Ureter (tissue), 1 donor: ENCODE measurements around the gene DNAJC15. TPM values are rescaled to one million over a fixed set of nuclear protein-coding genes. Genes with fewer than 3 reads are reported as not detected.

ENCODE experiments used
- DNase-seq: peaks from one replicate; pipeline ENCODE4 v3.0.0-alpha.2; 2020; ENCODE audit warnings: low spot score
- total RNA-seq: library from RNA; stranded (reverse); gene quantifications from one replicate; pipeline ENCODE4 v1.2.4, GENCODE V29; 2023
- donor health status: DM: yes; HTN: yes; CAD: no.

The DNAJC15 gene
- total RNA-seq, 1 donor from 2014 or later: 10.9 TPM

DNA sequence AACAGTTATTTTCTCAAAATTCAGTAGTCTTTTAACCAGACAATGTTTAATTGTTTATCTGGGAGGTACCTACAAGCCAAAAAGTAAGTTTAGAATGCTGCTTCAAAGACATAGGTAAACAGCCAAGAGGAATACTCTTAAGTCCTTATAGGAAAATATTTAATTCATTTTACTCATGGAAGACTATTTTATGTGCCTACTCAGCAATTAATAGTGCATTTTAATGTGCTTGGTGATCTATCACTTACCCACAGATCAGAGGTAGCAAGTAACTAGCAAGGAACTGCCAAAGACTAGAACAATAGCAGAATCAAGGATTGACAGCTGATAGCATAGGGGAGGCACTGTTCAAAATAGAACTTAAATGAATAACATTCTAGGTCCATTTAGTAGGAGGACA, 60.4 kb downstream of the DNAJC15 start:
- DNase-seq: no peak

DNA sequence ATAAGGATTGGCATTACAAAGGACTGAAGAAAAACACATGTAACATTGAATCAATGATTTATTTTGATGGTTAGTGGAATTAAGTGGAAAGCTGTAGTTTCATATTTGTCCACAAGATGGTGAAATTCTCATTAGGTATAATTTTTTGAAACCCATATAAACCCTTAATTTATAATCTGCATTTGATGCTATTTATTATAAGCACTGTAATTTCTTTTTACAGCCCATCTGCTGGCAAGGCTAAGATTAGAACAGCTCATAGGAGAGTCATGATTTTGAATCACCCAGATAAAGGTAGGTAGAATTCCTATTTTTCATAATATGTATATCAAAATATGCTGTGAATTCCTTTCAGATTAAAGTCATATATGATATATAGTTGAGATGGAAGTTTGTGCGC, 62.2 kb downstream of the DNAJC15 start:
- no peak for DNase-seq

GRCh38 chr13:43086181-43086580, 62.8 kb downstream of the DNAJC15 start:
- DNase-seq: no peak

DNA sequence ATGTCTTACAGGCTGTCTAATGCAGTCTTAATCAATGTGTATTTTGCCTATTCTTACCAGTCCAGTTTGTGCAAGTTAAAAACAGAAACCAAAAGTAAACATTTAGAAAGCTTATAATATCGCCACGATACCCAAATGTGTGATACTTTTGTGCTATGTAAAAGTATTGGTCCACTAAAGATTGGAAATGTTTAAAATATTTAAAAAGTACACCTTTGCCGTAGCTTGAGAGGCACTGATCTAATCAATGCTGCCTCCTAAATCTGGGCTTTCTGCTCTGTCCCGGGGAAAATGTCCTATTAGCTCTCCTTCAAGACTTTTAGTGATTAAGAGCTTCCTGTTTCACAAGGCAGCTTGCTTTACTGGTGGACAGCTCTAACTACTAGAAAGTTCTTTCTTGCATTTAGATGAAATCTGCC, 64.7 kb downstream of the DNAJC15 start:
- DNase-seq: no peak

DNA sequence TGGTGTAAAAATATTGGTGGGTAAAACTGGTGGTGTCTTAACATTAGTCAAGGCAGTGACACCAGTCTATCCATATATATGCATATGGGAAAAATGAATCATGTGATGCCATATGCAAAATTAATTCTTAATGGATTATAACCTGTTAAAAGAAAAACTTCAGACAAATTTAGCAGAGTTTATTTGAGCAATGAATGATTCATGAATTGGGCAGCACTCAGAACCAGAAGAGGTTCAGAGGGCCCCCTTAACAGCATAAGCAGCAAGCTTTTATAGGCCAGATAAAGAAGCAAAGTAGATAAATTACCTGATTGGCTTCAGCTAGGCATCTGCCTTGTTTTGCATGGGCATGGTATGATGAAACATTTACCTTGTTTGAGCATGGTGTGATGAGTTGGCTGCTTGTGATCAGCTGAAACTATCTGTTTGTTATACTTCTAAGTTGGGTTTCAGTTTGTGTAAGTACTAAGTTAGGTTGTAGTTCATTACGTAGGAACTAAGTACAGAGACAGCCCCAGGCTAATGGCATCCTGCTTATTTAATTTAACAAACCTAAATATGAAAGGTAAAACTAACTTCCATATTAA, 66.6 kb downstream of the DNAJC15 start:
- DNase-seq: no peak

GRCh38 chr13:43094901-43095300, 71.5 kb downstream of the DNAJC15 start:
- no peak for DNase-seq

DNA sequence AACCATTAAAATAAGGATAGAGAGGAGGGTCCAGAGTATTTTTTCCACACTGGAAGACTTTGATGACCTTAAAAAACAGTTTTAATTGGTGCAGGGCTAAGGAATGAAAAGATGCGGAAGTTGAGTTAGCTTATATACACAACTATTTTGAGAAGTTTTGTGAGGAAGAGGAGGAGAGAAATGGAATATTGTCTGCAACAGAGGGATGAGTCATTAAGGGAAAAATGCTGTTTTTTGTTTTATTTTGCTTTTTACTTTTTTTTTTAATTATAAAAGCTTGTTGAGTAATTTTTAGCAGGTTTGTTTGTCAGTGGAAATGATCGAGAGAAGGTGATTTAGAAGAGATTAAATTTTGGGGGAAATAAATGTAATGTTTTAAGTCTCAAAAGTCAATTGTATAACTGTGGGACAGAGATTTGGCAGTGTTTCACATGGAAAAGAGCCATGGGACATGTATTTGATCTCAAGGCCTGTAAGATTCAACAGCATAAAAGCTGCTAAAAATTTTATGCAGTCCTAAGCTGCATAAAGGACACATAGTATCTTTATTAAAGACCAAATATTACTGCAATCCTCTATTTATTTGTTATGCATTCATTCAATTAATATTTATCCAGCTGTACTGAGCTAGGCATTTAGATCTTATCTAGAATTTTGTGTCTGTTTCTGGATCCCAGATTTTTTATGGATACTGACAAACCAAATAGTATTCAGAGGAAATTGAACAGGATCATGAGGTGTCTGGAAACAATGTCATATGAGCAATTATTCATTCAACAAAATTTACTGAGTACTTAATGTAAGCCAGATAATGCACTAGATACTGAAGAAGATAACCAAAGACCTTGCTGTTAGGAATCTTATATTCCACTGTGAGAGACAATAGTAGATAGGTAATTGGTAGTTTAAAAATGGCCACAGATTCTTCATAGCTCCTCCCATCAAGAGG, 72.7 kb downstream of the DNAJC15 start:
- DNase-seq: no peak

GRCh38 chr13:43100667-43101066, 77.3 kb downstream of the DNAJC15 start:
- no peak for DNase-seq

GRCh38 chr13:43102304-43102703, 78.9 kb downstream of the DNAJC15 start:
- no peak for DNase-seq

DNA sequence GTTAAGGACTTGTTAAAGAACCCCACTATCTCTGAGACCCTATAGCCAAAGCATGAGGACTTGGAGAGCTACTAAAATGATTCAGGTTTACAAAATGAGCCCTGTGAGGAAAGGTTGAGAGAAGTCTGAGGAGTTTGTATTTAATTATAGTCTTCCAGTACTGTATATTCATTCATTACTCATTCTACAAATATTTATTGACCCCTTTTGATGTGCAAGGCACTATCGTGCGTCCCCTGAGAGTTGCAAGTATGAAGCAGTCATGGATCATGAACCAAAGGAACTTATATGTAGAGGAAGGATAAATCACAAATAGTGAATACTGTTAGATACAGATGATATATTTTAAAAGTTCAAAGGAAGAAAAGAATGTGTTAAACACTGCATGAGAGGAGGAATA, 84.4 kb downstream of the DNAJC15 start:
- no peak for DNase-seq

DNA sequence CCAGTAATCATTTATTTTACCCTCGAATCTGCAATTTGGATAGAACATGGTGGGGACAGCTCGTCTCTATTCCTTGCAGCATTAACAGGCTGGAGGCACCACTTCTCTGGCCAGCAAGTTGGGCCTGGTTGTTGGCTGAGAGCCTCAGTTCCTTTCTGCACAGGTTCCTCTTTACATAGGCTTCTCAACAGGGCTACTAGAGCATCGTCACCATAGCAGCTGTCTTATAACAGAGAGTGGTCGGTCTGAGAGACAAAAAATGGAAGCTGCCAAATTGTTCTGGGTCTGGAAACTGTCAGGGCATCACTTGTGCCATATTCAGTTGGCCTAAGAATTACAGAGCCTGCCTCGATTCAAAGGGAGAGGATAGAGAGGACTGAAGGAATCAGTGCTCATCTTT, 86.7 kb downstream of the DNAJC15 start:
- DNase-seq: no peak

- no peak for DNase-seq
Observed at GRCh38 chr13:43110658-43111057, 87.3 kb downstream of the DNAJC15 start.

- no peak for DNase-seq
Observed at GRCh38 chr13:43111559-43112400, 88.4 kb downstream of the DNAJC15 start.

DNA sequence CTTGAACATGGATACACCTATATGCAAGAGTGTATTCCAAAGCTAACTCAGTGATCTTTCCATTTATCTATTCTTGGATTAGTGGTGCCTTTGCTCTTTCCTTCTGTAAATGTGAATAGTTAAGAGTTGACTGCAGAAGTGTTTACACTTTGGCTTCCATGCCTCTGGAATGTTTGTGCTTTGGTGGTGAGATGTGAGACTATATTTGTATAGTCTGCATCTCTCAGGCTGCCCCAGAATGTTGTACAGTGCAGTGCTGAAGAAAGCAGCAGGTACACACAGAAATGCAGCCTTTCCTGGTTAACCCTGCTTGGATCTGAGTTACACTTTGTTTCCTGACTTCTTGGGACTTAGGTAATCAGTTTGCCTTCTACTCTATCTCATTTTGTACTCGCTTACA, 90.2 kb downstream of the DNAJC15 start:
- no peak for DNase-seq

DNA sequence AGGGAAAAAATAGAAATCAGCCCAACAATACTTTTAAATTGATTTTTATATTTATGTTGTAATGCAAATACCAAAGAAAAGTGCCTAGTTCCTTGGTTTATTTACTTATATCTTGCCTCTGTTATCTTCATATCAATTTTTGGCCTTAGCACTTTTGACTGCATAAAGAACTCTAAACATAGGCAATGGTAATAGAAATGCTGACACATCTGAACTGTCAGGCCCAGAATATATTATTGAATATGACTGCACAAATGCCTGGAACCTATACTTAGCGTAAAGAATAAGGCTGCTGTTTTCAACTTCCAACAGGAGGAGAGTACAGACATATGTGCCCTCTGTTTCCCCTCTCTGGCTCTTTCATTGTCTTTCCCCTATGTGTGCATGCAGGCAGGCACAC, 91.1 kb downstream of the DNAJC15 start:
- no peak for DNase-seq

GRCh38 chr13:43115141-43115540, 91.8 kb downstream of the DNAJC15 start:
- no peak for DNase-seq

DNA sequence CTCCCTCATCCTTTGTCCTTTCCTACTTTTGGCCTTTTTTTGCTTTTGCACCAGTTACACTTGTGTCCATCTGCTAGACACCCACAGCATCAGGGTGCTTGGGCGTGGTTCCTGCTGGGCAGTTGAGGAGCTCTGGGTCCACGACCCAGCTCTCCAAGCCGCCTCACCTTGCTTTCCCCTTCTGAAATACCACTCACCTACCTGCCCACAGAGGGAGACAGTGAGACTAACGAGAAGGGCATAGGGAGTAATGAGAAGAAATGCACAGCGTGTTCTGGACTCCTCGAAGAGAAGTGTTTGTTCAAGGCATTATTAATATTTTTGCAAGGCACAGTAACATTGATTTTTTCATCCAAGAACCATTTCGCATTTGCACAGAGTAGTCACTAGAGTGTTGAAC, 92.9 kb downstream of the DNAJC15 start:
- no peak for DNase-seq

DNA sequence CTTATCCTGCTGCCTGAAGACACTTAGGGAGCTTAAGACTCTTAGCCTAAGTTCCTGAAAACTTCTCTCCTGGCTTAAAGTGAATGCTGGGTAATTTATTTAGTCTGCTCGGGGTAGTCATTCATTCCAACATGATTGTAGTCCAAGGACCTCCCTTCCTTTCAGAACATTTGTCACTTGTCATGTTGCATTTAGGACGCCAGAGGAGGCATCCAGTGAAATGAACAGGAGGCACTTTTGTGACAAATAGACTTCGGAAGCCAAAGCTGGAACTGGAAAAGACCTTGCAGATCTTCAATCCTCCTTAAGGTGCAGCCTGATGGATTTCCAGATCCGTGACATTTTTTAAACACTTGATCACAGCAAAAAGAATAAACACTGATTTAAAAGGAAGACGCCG, 95.1 kb downstream of the DNAJC15 start:
- DNase-seq: no peak

GRCh38 chr13:43119206-43119605, 95.8 kb downstream of the DNAJC15 start:
- no peak for DNase-seq

GRCh38 chr13:43122791-43123190, 99.4 kb downstream of the DNAJC15 start:
- no peak for DNase-seq

DNA sequence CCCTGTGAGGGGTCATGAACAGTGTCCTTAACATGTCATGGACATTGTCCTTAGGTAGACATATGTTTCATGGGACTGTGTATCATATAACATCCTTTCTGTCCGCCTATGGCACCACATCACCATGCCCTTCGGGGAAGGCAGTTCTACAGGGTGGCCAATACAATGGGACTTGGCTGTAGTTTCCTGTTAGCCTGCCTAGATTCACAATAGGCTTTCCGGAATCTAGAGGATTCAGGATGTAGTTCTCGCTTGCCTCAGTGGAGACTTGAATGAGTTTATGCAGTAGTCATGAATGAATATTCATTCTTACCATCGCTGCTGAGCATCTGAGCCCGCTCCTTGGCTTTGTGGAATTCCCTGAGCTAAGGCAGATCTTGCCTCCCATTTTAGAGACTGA, 100.5 kb downstream of the DNAJC15 start:
- DNase-seq: no peak

DNA sequence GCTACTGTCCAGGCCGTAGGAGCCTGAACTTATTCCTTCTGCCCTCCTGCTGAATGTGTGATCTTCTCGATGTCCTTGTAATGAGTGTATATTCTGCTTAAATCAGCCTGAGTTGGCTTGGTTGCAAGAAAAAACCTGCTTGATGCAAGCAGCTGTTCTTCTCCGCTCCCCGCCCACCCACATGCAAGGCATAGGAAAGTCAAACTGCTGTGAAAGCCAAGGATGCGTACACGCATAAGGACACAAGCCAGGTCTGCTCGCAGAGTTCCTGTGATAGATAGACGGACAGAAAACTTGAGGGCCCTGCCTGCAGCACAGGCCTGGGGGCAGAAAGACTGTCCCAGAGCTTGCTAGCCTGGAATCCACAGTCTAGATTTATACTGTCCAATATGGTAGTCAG, 101.1 kb downstream of the DNAJC15 start:
- DNase-seq: no peak
